Subcutaneous abdominal adipose tissue (tissue), 5 donors: ENCODE measurements around the gene INHBC.
A peak's percentile ranks its signal among the peaks of the same experiment; 100 is the strongest.
"Not testable (repeated sequence)": the region's sequence is repeated elsewhere in the genome, so short reads cannot be mapped to it uniquely, and the experiment has no call there.

Source experiments
- H3K27ac ChIP-seq: one replicate; pipeline ENCODE4 v1.7.0; 2013; ENCODE audit warnings: low read depth, mild to moderate bottlenecking, inconsistent platforms, low read length, moderate library complexity
- H3K27me3 ChIP-seq, 5 donors: one replicate each; pipeline ENCODE4 v1.7.0; 2013; ENCODE audit warnings: low read length in 5 of 5, inconsistent platforms in 1 of 5; ENCODE audit not compliant: control insufficient read depth in 5 of 5, insufficient read depth in 4 of 5
- H3K36me3 ChIP-seq, 5 donors: one replicate each; pipeline ENCODE4 v1.7.0; 2013; ENCODE audit warnings: low read length in 5 of 5; ENCODE audit not compliant: control insufficient read depth in 5 of 5, insufficient read depth in 5 of 5
- H3K4me1 ChIP-seq, 5 donors: one replicate each; pipeline ENCODE4 v1.7.0; 2013; ENCODE audit warnings: low read length in 5 of 5, mild to moderate bottlenecking in 3 of 5, moderate library complexity in 1 of 5; ENCODE audit not compliant: control insufficient read depth in 5 of 5, insufficient read depth in 5 of 5
- H3K4me3 ChIP-seq, 5 donors: one replicate each; pipeline ENCODE4 v1.7.0; 2013; ENCODE audit warnings: low read length in 5 of 5, low read depth in 1 of 5
- H3K9ac ChIP-seq, 5 donors: one replicate each; pipeline ENCODE4 v1.7.0; 2013; ENCODE audit warnings: low read length in 5 of 5, mild to moderate bottlenecking in 4 of 5, moderate library complexity in 3 of 5
- H3K9me3 ChIP-seq, 5 donors: one replicate each; pipeline ENCODE4 v1.7.0; 2013; ENCODE audit warnings: low read length in 5 of 5; ENCODE audit not compliant: control insufficient read depth in 5 of 5
- donor health status: healthy.
- donor health status: healthy.
- donor health status: healthy.
- donor health status: healthy.
- donor health status: healthy.

The INHBC gene

GRCh38 chr12:57401165-57401564, 33.4 kb upstream of the INHBC start:
- Histone ChIP-seq H3K27me3 (no peaks in the 10 kb centered on the region), H3K4me3 (no peak overlapping the region), H3K36me3 (no peaks in the 10 kb centered on the region), H3K9ac (no peak overlapping the region), H3K4me1 (peaks cover 0 to 2% (median 0%) of the 10 kb centered on the region in 5 donors), H3K9me3 (no peaks in the 10 kb centered on the region), H3K27ac (no peak overlapping the region)

GRCh38 chr12:57402156-57402555, 32.4 kb upstream of the INHBC start:
- H3K4me3 ChIP-seq, H3K4me1 ChIP-seq, H3K36me3 ChIP-seq, H3K27me3 ChIP-seq, H3K9ac ChIP-seq, H3K9me3 ChIP-seq, H3K27ac ChIP-seq: not testable (repeated sequence)

GRCh38 chr12:57404966-57405640, 29.5 kb upstream of the INHBC start:
- no peak overlapping the region for H3K4me3 ChIP-seq
- H3K9ac ChIP-seq, result no peak overlapping the region
- H3K36me3 ChIP-seq, result no peaks in the 10 kb centered on the region
- H3K9me3 ChIP-seq, result no peaks in the 10 kb centered on the region
- no peaks in the 10 kb centered on the region for H3K27me3 ChIP-seq
- no peak overlapping the region for H3K27ac ChIP-seq
- peaks cover 0 to 2% (median 0%) of the 10 kb centered on the region in 5 donors for H3K4me1 ChIP-seq

GRCh38 chr12:57410534-57410933, 24.1 kb upstream of the INHBC start:
- H3K9me3 ChIP-seq, result no peaks in the 10 kb centered on the region
- no peaks in the 10 kb centered on the region for H3K36me3 ChIP-seq
- H3K27ac ChIP-seq, result no peak overlapping the region
- H3K4me3 ChIP-seq, result no peak overlapping the region
- H3K9ac ChIP-seq, result no peak overlapping the region
- no peaks in the 10 kb centered on the region for H3K4me1 ChIP-seq
- H3K27me3 ChIP-seq, result no peaks in the 10 kb centered on the region

- H3K4me1 ChIP-seq, H3K27me3 ChIP-seq, H3K4me3 ChIP-seq, H3K9me3 ChIP-seq, H3K9ac ChIP-seq, H3K27ac ChIP-seq, H3K36me3 ChIP-seq: not testable (repeated sequence)
These were observed 20.4 kb upstream of the INHBC start for GRCh38 chr12:57414160-57414559.

GRCh38 chr12:57415088-57415487, 19.5 kb upstream of the INHBC start:
- no peak overlapping the region for H3K9ac ChIP-seq
- peaks cover 0 to 7% (median 5%) of the 10 kb centered on the region in 5 donors for H3K4me1 ChIP-seq

GRCh38 chr12:57416039-57416996, 18.3 kb upstream of the INHBC start:
- H3K27me3 ChIP-seq, result no peaks in the 10 kb centered on the region
- H3K4me3 ChIP-seq, result no peak overlapping the region
- no peak overlapping the region for H3K27ac ChIP-seq
- H3K9me3 ChIP-seq, result no peaks in the 10 kb centered on the region
- no peaks in the 10 kb centered on the region for H3K36me3 ChIP-seq
- peak overlapping the region in 1 of 5 donors; percentile 16 for H3K9ac ChIP-seq
- H3K4me1 ChIP-seq, result peaks cover 0 to 7% (median 5%) of the 10 kb centered on the region in 5 donors

More at GRCh38 chr12:57415088-57415487, 19.5 kb upstream of the INHBC start:
- H3K36me3 ChIP-seq, result no peaks in the 10 kb centered on the region
- no peak overlapping the region for H3K4me3 ChIP-seq
- no peak overlapping the region for H3K27ac ChIP-seq
- H3K27me3 ChIP-seq, result no peaks in the 10 kb centered on the region
- no peaks in the 10 kb centered on the region for H3K9me3 ChIP-seq

GRCh38 chr12:57418255-57418654, 16.3 kb upstream of the INHBC start:
- Histone ChIP-seq H3K4me3 (no peak overlapping the region), H3K27ac (no peak overlapping the region)

GRCh38 chr12:57419495-57419894, 15.1 kb upstream of the INHBC start:
- H3K27me3 ChIP-seq, result no peaks in the 10 kb centered on the region
- H3K9ac ChIP-seq, result no peak overlapping the region
- H3K4me1 ChIP-seq, result peaks cover 0 to 7% (median 5%) of the 10 kb centered on the region in 5 donors
- no peak overlapping the region for H3K4me3 ChIP-seq
- no peaks in the 10 kb centered on the region for H3K9me3 ChIP-seq
- H3K36me3 ChIP-seq, result peaks cover 0 to 6% (median 3%) of the 10 kb centered on the region in 5 donors
- no peak overlapping the region for H3K27ac ChIP-seq

More at GRCh38 chr12:57418255-57418654, 16.3 kb upstream of the INHBC start:
- Histone ChIP-seq H3K9ac (no peak overlapping the region), H3K9me3 (no peaks in the 10 kb centered on the region), H3K36me3 (peaks cover 0 to 6% (median 3%) of the 10 kb centered on the region in 5 donors), H3K27me3 (no peaks in the 10 kb centered on the region), H3K4me1 (peaks cover 0 to 7% (median 5%) of the 10 kb centered on the region in 5 donors)

GRCh38 chr12:57420482-57420881, 14.1 kb upstream of the INHBC start:
- Histone ChIP-seq H3K27me3 (no peaks in the 10 kb centered on the region), H3K4me3 (no peak overlapping the region)

More at GRCh38 chr12:57420482-57420881, 14.1 kb upstream of the INHBC start:
- peaks cover 0 to 8% (median 3%) of the 10 kb centered on the region in 5 donors for H3K36me3 ChIP-seq
- no peaks in the 10 kb centered on the region for H3K9me3 ChIP-seq
- H3K4me1 ChIP-seq, result peaks cover 0 to 7% (median 5%) of the 10 kb centered on the region in 5 donors
- H3K9ac ChIP-seq, result no peak overlapping the region
- H3K27ac ChIP-seq, result no peak overlapping the region
